Activated CD4-positive, CD25-positive, alpha-beta regulatory T cell treated with anti-CD3 and anti-CD28 coated beads, Interleukin-2, amount 50 U/mL, for 16 hours (primary cell): ENCODE measurements around the gene LAMC1.

Experiments
- DNase-seq: peaks from one replicate; pipeline ENCODE4 v3.0.0-alpha.2; 2020; ENCODE audit warnings: low read depth, low spot score

LAMC1 gene

GRCh38 chr1:183105449-183105848, 82.2 kb downstream of the LAMC1 start:
- DNase-seq, result no peak

- no peak for DNase-seq
Observed at GRCh38 chr1:183106166-183106565, 82.9 kb downstream of the LAMC1 start.

DNA sequence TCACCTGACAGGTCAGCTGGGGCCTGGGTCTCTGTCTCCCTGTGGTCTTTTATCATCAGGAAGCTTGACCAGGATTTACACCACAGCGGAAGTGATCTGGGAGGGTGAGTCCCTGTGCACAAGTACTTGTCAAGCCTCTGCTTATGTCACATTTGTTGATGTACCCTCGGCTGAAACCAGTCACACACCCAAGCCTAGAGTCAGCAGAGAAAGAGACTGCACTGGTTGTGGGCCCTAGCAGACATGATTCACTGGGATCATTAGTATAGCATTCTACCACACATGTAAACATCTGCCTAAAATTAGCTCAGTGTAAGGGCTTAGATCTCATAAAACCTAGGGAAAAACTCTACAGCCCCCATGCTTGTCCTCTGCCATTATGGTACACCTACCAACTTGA, 83.5 kb downstream of the LAMC1 start:
- no peak for DNase-seq

DNA sequence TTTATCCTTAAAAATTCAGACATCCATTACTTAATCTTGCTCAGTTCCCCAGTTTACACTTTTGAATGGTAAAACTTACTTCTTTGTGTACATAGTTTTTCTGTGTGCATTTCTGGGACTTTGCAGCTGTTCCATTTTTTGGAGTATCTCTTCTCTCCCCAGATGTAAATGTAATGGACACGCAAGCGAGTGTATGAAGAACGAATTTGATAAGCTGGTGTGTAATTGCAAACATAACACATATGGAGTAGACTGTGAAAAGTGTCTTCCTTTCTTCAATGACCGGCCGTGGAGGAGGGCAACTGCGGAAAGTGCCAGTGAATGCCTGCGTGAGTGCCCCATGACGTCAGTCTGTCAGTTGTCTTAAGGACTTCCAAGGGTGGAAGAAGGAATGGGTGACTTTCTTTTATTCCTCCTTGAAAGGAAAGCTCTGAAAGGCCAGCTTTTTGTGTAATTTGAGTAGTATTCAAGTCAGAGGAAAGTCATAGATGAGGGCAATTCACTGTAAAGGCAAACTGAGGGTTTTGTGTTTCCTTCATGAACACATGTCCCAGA, 87.2 kb downstream of the LAMC1 start:
- DNase-seq, result no peak

- DNase-seq, result no peak
Observed at GRCh38 chr1:183114441-183114840, 91.2 kb downstream of the LAMC1 start.

DNA sequence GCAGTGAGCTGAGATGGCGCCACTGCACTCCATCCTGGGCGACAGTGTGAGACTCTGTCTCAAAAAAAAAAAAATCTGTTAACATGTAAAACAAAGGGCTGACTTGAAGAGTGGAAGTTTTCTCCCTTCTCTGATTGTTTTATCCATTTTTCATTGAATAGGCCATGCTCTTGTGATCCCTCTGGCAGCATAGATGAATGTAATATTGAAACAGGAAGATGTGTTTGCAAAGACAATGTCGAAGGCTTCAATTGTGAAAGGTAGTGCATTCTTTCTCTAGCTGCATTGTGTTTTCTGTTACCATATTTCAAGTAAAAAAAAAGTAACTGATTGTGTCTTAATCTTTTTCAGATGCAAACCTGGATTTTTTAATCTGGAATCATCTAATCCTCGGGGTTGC, 93.2 kb downstream of the LAMC1 start:
- no peak for DNase-seq

DNA sequence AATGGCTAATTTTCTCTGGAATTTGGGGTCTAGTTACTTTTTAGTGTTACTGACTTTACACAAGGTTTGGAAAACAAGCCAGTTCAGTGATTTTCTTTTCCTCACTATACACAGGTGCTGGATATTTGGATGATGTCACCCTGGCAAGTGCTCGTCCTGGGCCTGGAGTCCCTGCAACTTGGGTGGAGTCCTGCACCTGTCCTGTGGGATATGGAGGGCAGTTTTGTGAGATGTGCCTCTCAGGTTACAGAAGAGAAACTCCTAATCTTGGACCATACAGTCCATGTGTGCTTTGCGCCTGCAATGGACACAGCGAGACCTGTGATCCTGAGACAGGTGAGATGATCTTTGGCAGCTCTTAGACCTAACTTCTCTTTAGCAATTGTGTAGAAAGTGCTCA, 98.4 kb downstream of the LAMC1 start:
- DNase-seq, result no peak

- DNase-seq, result no peak
Observed at GRCh38 chr1:183124259-183124658, 101.0 kb downstream of the LAMC1 start.

GRCh38 chr1:183125279-183125999, 102.2 kb downstream of the LAMC1 start:
- DNase-seq, result no peak

DNA sequence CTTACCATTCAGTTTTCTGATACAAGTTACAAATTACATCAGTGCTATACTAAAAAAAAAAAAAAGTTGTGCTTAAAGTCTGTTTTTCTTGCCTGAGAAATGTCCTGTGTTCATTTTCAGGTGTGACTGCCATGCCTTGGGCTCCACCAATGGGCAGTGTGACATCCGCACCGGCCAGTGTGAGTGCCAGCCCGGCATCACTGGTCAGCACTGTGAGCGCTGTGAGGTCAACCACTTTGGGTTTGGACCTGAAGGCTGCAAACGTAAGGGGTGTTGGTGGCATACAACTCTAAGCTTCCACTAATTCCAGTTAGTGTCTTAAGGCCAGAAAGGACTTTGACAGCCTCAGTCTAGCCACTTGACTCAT, 102.8 kb downstream of the LAMC1 start:
- DNase-seq, result no peak

GRCh38 chr1:183126528-183126927, 103.3 kb downstream of the LAMC1 start:
- DNase-seq, result no peak

GRCh38 chr1:183129921-183130690, 106.9 kb downstream of the LAMC1 start:
- no peak for DNase-seq

- DNase-seq, result no peak
Observed at GRCh38 chr1:183131166-183131565, 107.9 kb downstream of the LAMC1 start.

DNA sequence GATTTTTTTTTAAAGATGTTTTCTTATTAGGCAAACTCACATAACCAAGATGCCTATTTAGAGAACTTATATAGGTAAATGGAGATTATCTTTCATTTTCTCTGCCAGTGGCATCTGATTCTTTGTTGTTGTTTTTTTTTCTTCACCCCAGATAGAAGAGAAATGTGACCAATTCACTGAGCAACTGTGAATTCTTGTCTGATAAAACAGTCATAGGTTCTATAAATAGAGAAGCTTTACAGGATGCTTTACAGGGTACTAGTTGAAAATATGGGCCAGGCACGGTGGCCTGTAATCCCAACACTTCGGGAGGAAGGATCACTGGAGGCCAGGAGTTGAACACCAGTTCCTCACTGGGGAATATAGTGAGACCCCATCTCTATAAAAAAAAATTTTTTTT, 112.1 kb downstream of the LAMC1 start:
- DNase-seq, result no peak

- no peak for DNase-seq
Observed at GRCh38 chr1:183137782-183138181, 114.6 kb downstream of the LAMC1 start.

DNA sequence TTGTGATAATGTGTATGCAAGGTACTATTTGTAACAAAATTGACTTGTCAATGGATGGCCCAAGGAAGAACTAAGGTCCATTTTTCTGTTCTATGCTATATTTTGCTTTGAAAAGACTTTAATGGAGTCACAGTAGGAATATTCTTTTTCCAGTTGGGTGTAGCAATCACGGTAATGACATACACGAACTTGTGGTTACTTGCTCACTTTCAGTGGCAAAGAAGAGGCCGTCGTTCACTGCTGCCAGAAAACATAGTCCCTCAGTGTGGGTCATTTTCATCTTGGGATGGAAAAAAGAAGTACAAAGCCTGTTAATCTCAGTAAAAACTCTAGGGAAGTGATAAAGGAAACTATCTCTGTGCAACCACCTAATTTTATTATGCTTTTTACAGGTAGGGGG, 115.1 kb downstream of the LAMC1 start:
- no peak for DNase-seq

- DNase-seq, result no peak
Observed at GRCh38 chr1:183139281-183139942, 116.2 kb downstream of the LAMC1 start.

- no peak for DNase-seq
Observed at GRCh38 chr1:183140633-183141032, 117.4 kb downstream of the LAMC1 start.

DNA sequence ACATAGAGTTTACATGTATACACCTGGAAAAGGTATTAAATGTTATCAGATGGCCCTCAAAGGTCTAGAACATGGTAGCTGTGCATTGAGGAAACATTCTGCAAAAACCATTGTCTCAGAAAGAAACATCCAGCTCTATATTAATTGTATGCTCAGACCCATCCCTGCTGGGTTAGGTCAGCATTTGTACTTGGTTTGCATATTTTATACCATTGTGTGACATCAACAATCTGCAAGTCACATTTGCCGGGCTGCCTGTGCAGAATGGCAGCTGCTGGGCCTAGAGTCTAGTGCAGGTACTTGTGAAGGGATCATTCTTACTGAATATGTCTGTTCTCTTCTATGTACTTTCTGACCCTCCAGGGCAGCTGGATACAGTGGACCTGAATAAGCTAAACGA, 119.0 kb downstream of the LAMC1 start:
- no peak for DNase-seq

DNA sequence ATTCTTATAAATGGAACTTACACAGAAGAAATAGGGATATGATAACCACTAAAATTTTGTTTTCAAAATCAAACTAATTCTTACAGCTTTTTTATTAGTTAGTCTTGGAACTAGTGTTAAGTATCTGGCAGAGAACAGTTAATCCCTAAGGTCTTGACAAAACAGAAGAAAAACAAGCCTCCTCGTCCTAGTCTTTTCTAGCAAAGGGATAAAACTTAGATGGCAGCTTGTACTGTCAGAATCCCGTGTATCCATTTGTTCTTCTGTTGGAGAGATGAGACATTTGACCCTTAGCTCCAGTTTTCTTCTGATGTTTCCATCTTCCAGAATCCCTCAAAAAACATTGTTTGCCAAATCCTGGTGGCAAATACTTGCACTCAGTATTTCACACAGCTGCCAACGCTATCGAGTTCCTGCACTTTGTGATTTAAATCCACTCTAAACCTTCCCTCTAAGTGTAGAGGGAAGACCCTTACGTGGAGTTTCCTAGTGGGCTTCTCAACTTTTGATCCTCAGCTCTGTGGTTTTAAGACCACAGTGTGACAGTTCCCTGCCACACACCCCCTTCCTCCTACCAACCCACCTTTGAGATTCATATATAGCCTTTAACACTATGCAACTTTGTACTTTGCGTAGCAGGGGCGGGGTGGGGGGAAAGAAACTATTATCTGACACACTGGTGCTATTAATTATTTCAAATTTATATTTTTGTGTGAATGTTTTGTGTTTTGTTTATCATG, 120.5 kb downstream of the LAMC1 start:
- no peak for DNase-seq

DNA sequence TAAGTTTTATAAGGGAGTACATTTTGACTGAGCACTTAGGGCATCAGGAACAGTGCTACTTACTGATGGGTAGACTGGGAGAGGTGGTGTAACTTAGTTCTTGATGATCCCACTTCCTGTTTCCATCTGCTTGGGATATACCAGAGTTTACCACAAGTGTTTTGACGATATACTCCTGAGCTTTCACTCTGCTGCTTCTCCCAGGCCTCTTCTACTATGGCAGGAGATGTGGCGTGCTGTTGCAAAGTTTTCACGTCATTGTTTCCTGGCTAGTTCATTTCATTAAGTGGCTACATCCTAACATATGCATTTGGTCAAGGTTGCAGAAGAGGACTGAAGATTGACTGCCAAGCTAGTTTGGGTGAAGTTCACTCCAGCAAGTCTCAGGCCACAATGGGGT, 121.5 kb downstream of the LAMC1 start:
- no peak for DNase-seq

- DNase-seq, result no peak
Observed at GRCh38 chr1:183147735-183148134, 124.5 kb downstream of the LAMC1 start.
